AG09319 (cell line): Measurements from ENCODE around the gene FOXG1.

Experiments used
- DNase-seq: peaks from one replicate; pipeline ENCODE4 v3.0.0-alpha.2; 2010; ENCODE audit warnings: low read depth; ENCODE audit errors: extremely low read depth
- TF ChIP-seq, protein P1 (sequence below): IDR thresholded peaks from 2 replicates; pipeline ENCODE4 v1.5.1; 2011; ENCODE audit warnings: low read depth, mild to moderate bottlenecking, inconsistent platforms, low read length, moderate library complexity

The FOXG1 gene

DNA sequence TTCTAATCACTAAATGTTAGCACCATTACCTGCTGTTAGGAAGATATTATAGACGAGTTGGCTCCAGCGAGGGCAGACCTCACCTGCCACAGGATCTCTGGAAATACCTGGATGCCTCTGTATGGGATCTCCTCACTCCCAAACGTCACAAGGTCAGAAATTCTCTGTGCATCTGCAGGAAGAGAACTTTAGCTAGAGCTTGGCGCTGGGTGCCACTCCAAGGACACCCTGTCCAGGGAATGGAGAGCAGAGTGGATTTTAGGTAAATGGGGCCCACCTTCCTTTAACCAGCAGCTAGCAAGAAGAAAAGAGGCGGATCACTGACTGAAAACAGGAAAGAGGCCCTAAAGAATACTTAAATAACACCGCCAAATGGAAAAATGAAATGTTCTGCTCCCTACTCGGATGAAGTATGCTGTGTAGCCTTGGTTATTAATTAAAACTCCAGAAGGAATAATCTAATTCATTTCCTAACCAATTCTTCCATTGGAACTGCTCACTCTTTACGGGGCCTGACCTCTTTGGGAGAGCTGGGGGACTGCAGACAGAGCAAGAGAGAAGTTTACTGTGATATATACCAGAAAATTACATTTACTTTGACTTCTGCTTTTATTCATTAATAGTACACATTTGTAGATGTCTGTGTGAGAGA lies 4.2 kb upstream of the FOXG1 start:
- no peak for DNase-seq
- TF ChIP-seq, protein P1, sequence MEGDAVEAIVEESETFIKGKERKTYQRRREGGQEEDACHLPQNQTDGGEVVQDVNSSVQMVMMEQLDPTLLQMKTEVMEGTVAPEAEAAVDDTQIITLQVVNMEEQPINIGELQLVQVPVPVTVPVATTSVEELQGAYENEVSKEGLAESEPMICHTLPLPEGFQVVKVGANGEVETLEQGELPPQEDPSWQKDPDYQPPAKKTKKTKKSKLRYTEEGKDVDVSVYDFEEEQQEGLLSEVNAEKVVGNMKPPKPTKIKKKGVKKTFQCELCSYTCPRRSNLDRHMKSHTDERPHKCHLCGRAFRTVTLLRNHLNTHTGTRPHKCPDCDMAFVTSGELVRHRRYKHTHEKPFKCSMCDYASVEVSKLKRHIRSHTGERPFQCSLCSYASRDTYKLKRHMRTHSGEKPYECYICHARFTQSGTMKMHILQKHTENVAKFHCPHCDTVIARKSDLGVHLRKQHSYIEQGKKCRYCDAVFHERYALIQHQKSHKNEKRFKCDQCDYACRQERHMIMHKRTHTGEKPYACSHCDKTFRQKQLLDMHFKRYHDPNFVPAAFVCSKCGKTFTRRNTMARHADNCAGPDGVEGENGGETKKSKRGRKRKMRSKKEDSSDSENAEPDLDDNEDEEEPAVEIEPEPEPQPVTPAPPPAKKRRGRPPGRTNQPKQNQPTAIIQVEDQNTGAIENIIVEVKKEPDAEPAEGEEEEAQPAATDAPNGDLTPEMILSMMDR: no peak

DNA sequence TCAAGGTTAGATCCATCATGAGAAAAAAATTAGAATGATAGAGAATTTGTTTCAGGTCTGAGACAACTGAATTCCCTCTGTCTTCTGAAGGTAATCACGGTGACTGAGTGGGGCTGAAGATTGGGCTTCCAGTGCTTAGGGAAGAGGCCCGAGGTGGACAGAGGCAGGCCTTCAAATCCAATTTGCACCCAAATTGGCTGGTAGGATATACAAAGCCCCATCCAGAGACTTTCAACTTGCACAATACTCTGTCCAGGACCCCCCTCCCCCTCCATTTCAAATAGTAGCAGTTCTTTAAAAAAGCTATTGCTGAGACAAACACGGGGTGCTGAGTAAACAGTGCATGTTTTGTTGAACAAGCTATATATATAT lies 3.6 kb upstream of the FOXG1 start:
- DNase-seq: no peak
- TF ChIP-seq, protein P1: no peak

DNA sequence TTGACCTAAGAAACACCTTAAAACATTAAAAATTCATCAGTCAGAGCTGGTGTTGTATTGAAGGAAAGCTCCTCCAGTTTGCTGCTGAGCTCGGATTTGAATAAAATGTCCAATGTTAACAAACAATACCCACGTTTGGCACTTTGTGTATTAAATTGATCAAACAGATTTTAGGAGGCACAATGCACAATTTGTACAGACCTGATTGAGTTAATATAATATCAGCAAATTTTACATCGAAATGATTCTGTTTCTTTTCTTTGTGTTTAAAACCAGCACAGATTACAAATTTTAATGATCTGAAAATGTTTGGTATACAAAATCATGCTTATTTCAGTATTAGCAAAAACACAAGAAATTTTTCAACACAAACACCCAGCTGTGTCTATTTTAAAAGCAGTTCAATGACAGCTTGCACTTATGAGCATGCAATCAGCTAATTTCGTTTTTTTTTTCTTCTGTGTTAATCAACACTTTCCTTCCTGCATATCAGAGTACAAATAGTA lies 2.8 kb upstream of the FOXG1 start:
- DNase-seq: no peak
- TF ChIP-seq, protein P1: no peak

DNA sequence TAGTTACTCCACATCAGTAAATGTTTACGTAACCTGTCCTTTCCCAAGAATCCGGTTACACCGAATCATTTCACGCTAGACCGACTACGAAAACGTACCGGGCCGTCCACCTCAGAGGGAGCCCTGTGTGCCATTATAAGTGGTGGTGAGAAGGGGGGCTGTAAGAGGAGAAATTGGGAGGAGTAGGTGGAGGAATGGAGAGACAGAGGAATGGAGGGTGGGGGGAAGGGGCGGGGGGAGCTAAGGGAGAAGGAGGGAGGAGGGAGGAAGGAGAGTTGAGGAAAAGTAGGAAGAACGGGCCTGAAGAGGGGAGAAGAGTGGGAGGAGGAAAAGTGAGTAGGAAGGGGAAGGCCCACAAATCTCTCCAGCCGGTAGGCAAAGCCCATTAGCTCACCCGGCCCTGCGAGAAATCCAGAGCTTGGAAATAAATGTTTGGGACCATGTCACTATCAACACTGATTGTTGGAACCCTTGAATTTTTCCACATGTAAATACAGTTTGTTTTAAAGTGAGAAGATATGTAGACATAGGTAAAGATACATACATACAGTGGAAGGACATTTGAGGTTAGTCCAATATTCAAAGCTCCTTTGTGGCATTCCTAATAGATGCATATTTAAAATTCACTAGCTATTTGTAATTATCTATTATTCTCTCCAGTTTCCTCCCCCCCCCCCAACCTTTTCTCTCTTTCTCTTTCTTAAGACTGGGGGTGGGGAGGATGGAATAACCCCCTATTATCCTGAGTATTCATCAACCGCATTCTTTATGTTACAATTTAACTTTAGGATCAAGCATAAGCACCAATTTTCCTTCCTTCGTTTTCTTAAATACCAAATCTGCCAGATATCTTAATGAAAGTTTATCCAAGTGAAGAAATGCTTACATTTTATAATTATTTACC lies 2.1 kb upstream of the FOXG1 start:
- TF ChIP-seq, protein P1: no peak
- no peak for DNase-seq

DNA sequence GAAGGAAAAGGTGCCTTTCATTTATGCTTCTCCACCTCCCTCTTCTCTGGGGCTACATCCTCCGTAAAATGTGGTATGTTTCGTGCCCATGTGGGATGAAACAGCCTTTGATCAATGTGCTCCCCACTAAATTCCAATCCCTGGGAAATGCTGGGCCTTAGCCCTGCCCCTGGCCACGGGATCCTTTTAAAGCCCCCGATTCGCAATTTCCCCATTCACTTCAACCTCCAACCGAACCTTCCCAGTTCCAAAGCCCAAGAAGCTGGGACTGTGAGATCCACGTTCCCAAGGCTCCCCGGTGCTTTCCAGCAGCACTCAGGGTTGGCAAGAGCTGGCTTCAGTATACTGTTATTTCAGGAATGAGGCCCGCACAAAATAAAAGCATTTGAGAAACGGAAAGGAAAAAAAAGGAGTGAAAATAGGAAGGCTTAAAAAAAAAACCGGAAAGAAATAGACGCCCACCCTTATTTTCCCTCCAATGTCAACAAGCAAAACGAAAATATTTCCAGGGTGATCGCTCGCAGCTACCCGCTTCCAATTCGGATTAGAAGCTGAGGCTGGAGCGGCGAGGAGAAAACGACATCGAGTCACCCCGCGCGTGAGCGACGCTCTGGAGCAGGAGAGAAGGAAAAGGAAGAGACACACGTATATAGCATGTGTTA lies 1.3 kb upstream of the FOXG1 start:
- TF ChIP-seq, protein P1: no peak
- DNase-seq: no peak

DNA sequence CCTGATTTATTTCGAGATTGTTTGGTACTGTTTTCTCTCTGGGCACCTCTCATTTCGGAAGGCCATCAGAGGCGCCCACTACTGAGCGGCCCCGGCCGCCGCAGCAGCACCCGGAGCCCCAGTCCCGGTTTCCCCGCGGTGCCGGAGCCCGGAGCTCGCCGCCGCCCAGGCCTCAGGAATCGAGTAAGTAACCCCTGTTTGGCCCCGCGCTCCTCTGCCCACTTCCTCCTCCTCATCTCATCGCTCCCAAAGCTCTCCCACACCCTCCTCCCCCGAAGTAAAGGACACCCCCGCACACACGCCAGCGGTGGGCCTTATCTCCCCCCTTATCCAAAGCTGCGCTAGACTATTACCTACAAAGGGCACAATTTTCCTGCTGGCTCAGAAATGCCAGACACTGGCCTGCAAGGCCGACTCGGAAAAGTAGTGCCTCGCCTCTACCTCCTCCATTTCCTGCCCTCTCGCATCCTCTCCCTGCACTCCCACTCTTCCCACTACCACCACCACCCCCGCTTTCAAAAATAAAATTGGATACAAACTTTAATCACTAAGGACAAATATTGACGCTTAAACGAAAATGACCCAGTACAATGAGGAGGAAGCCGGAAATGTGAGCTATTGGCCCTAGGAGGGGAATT lies 637 bp upstream of the FOXG1 start:
- TF ChIP-seq, protein P1: no peak

More for the DNA sequence above, 637 bp upstream of the FOXG1 start:
- DNase-seq: no peak
